ENCODE results near the gene PLEKHG4.

- TF ChIP-seq CTCF (IDR thresholded peaks at IDR 0.05): no peak
- no peak for TF ChIP-seq POLR2A (IDR thresholded peaks at IDR 0.05)
Measured at GRCh38 chr16:67245186-67245585, 34.1 kb upstream of the PLEKHG4 start.
